Measurements from ENCODE around the gene PGAM2. TPM values are rescaled to one million over a fixed set of nuclear protein-coding genes. Genes with fewer than 3 reads are reported as not detected.

Gene PGAM2
- total and polyA plus RNA-seq, 2 experiments from 2014 or later: 148 to 165 TPM

DNA sequence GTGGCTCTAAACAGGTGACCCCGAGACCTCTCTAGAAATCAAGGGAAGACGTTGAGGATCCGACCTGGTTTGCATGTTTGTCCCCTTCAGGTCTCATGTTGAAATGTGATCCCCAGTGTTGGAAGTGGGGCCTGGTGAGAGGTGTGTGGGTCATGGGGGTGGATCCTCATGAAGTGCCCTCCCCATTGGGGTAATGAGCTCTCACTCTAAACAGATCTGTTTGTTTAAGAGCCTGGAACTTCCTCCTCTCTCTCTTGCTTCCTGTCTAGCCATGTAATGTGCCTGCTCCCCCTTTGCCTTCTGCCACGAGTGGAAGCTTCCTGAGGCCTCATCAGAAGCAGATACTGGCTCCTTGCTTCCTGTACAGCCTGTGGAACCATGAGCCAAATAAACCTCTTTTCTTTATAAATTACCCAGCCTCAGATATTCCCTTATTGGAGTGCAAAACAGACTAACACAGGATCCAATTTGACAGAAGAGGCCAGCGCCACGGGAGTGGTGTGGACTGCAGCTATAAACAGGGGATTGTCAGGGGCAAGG lies 27.8 kb upstream of the PGAM2 start:
- TF ChIP-seq, protein P1, sequence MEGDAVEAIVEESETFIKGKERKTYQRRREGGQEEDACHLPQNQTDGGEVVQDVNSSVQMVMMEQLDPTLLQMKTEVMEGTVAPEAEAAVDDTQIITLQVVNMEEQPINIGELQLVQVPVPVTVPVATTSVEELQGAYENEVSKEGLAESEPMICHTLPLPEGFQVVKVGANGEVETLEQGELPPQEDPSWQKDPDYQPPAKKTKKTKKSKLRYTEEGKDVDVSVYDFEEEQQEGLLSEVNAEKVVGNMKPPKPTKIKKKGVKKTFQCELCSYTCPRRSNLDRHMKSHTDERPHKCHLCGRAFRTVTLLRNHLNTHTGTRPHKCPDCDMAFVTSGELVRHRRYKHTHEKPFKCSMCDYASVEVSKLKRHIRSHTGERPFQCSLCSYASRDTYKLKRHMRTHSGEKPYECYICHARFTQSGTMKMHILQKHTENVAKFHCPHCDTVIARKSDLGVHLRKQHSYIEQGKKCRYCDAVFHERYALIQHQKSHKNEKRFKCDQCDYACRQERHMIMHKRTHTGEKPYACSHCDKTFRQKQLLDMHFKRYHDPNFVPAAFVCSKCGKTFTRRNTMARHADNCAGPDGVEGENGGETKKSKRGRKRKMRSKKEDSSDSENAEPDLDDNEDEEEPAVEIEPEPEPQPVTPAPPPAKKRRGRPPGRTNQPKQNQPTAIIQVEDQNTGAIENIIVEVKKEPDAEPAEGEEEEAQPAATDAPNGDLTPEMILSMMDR (IDR thresholded peaks at IDR 0.05; ENCODE audit: low read depth, low read length): no peak
- H3K27me3 ChIP-seq: no peaks in the 10 kb centered on the region
- H3K4me1 ChIP-seq (ENCODE audit: low read depth): peaks cover 2% of the 10 kb centered on the region
- no peak overlapping the region for H3K27ac ChIP-seq
- no peak for DNase-seq (ENCODE audit: low read depth in 1 of 2, low spot score in 1 of 2)
- no peaks in the 10 kb centered on the region for H3K9me3 ChIP-seq (ENCODE audit: low read depth)
- H3K36me3 ChIP-seq: no peaks in the 10 kb centered on the region
- no peak overlapping the region for H3K4me3 ChIP-seq

DNA sequence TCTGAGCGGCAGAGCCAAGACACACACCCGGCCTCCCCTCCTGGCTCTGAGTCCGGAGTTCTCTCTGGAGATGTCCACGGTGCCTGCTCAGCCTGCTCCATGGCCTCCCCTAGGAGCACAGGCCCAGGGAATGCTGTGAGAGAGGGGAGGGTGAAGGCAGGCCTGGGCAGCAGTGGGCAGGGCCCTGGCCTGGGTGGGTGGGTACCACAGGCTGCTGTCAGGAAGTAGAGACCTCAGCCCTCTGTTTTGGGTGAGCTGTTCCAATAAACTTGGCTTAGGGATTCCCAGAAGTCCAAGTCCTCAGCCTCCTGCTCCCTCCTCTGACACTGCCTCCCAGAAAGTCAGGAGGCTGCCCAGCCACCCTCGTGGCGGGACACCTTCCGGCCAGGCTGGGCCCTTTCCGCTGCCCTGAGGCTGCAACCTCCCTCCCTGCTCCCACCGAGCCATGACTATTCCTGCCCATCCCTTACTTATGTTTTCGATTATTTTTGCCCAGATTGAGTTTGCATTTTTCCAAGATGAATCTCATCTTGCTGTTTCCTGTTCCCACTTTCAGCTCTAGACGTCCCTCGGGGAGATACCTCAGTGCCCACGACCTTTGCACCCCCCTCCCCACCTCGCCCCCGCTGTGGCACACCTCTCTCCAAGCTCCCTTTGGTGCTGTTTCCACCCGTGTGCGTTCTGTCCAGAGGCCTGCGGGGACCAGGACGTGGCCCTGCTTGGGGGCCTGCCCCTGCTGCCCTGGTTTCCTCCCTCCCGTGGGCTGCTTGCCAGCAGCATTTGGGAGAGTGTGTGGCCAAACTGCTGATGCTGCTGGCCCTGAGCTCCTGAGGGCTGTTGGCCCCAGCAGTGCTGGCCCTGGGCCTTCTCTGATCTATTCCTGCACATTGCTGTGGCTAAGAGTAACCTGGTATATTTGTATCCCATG lies 22.8 kb upstream of the PGAM2 start:
- no peak overlapping the region for H3K27ac ChIP-seq
- peak in 1 of 2 donors; percentile 87 for DNase-seq (ENCODE audit: low read depth in 1 of 2, low spot score in 1 of 2)

DNA sequence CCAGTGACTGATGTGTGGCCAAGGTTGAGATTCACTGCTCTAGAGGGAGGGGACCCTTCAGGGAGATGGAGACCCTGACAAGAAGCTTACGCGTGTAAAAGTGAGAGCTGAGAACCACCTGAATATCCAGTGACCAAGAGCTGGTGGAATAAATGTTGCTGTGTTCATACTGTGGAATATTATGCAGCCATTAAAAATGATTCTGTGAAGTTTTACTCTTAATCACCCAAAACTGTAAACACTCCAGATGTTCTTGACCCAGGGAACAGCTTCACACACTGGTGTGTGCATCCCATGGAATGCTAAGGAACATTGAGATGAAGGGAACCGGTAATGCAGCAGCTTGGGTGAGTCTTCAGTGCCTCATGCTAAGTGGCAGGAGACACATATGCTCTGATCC lies 21.3 kb upstream of the PGAM2 start:
- TF ChIP-seq, protein P1 (IDR thresholded peaks at IDR 0.05; ENCODE audit: low read depth, low read length): no peak
- Histone ChIP-seq H3K9me3 (ENCODE audit: low read depth) (no peaks in the 10 kb centered on the region), H3K27ac (no peak overlapping the region), H3K27me3 (no peaks in the 10 kb centered on the region), H3K4me1 (ENCODE audit: low read depth) (no peaks in the 10 kb centered on the region), H3K36me3 (no peaks in the 10 kb centered on the region), H3K4me3 (no peak overlapping the region)
- DNase-seq (ENCODE audit: low read depth in 1 of 2, low spot score in 1 of 2): no peak

More for the DNA sequence above, 22.8 kb upstream of the PGAM2 start:
- Histone ChIP-seq H3K4me1 (ENCODE audit: low read depth) (no peaks in the 10 kb centered on the region), H3K36me3 (no peaks in the 10 kb centered on the region), H3K4me3 (no peak overlapping the region), H3K27me3 (no peaks in the 10 kb centered on the region), H3K9me3 (ENCODE audit: low read depth) (no peaks in the 10 kb centered on the region)
- TF ChIP-seq, protein P1 (IDR thresholded peaks at IDR 0.05; ENCODE audit: low read depth, low read length): no peak

DNA sequence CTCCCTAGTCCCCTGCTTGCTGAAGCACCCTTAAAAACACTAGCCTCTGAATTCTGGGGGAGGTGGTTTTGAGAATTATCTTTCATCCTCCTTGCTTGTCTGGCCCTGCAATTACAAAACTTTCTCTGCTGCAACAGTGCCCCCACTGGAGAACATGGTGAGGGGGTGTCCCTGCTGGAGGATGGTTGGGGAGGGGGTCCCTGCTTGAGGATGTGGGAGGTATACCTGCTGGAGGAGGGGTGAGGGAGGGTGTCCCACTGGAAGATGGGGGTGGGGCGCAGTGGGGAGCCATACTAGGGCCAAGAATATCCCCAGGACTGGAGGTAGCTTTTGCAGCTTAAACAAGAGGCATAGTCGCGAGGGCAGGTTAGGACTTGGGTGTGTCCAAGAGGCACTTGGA lies 20.2 kb upstream of the PGAM2 start:
- peaks cover under 1% of the 10 kb centered on the region for H3K36me3 ChIP-seq
- TF ChIP-seq, protein P1 (IDR thresholded peaks at IDR 0.05; ENCODE audit: low read depth, low read length): no peak
- no peaks in the 10 kb centered on the region for H3K27me3 ChIP-seq
- H3K4me1 ChIP-seq (ENCODE audit: low read depth): peaks cover 3% of the 10 kb centered on the region
- no peak overlapping the region for H3K27ac ChIP-seq
- no peak overlapping the region for H3K4me3 ChIP-seq
- H3K9me3 ChIP-seq (ENCODE audit: low read depth): no peaks in the 10 kb centered on the region
- DNase-seq (ENCODE audit: low read depth in 1 of 2, low spot score in 1 of 2): no peak

DNA sequence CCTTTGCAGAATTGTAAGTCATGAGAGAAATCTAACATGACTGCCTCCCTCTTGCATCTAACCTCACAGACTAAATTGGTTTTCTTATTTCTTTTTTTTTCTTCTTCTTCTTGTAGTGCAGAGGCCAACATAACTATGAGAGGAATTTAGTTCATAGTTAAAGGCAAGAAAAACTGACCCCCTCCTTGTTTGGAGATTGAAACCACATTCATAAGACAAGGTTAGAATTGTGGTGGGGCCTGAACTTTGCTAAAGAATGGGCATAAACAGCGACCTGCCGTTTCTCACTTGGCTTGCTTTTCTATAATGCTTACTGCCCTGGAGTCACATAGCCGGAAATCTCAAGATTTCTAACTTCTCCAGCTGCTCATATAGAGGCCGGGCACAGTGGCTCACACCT lies 19.3 kb upstream of the PGAM2 start:
- H3K27ac ChIP-seq: no peak overlapping the region
- H3K27me3 ChIP-seq: no peaks in the 10 kb centered on the region
- H3K4me3 ChIP-seq: no peak overlapping the region
- H3K36me3 ChIP-seq: peaks cover 7% of the 10 kb centered on the region
- H3K9me3 ChIP-seq (ENCODE audit: low read depth): no peaks in the 10 kb centered on the region
- TF ChIP-seq, protein P1 (IDR thresholded peaks at IDR 0.05; ENCODE audit: low read depth, low read length): no peak
- peaks cover 3% of the 10 kb centered on the region for H3K4me1 ChIP-seq (ENCODE audit: low read depth)
- DNase-seq (ENCODE audit: low read depth in 1 of 2, low spot score in 1 of 2): no peak

Measured in cardiac muscle cell (in vitro differentiated cells and primary cell).